GM19240 (cell line): ENCODE data around the gene EPHB3.
"Not testable (repeated sequence)": the region's sequence is repeated elsewhere in the genome, so short reads cannot be mapped to it uniquely, and the experiment has no call there.

Source experiments
- DNase-seq: peaks from one replicate; pipeline ENCODE4 v3.0.0; 2011; ENCODE audit warnings: low spot score; ENCODE audit not compliant: insufficient read length

EPHB3 gene

GRCh38 chr3:184620475-184621119 lies 59.0 kb downstream of the EPHB3 start:
- no peak for DNase-seq

GRCh38 chr3:184622156-184622555 lies 60.6 kb downstream of the EPHB3 start:
- not testable (repeated sequence) for DNase-seq

GRCh38 chr3:184626923-184627322 lies 65.3 kb downstream of the EPHB3 start:
- DNase-seq, result no peak

- no peak for DNase-seq
Observed at GRCh38 chr3:184629555-184630160, 68.1 kb downstream of the EPHB3 start.

GRCh38 chr3:184630861-184631471 lies 69.4 kb downstream of the EPHB3 start:
- no peak for DNase-seq

- no peak for DNase-seq
Observed at GRCh38 chr3:184631472-184631861, 69.9 kb downstream of the EPHB3 start.
